HEK293 (cell line): ENCODE results near the gene RPUSD1.

Experiments used
- GLI2 ChIP-seq: fragments of 450-650 bp; formaldehyde crosslinking; IDR thresholded peaks from 2 replicates; pipeline ENCODE4; 2017; ENCODE audit warnings: missing biosample characterization, missing genetic modification characterization, low read depth, borderline replicate concordance
- HOXA7 ChIP-seq: sonication (generic); formaldehyde crosslinking; IDR thresholded peaks from 2 replicates; pipeline ENCODE4 v1.8.1; 2022; ENCODE audit warnings: missing genetic modification reagents, borderline replicate concordance
- KLF16 ChIP-seq: fragments of 450-650 bp; formaldehyde crosslinking; IDR thresholded peaks from 2 replicates; pipeline ENCODE4 v1.5.1; 2017; ENCODE audit warnings: missing biosample characterization, missing genetic modification characterization
- MYNN ChIP-seq: fragments of 450-650 bp; formaldehyde crosslinking; IDR thresholded peaks from 2 replicates; pipeline ENCODE4 v1.5.1; 2016; ENCODE audit warnings: missing biosample characterization, missing genetic modification characterization, borderline replicate concordance
- SCRT2 ChIP-seq: fragments of 450-650 bp; formaldehyde crosslinking; IDR thresholded peaks from 2 replicates; pipeline ENCODE4 v1.5.1; 2016; ENCODE audit warnings: missing biosample characterization, missing genetic modification characterization
- ZEB2 ChIP-seq: fragments of 450-650 bp; formaldehyde crosslinking; IDR thresholded peaks from 2 replicates; pipeline ENCODE4 v1.5.1; 2016; ENCODE audit warnings: missing biosample characterization, missing genetic modification characterization
- ZNF561 ChIP-seq: fragments of 450-650 bp; IDR thresholded peaks from 2 replicates; pipeline ENCODE4 v1.5.1; 2018; ENCODE audit warnings: missing biosample characterization, missing genetic modification characterization, borderline replicate concordance
- ZNF785 ChIP-seq: fragments of 450-650 bp; formaldehyde crosslinking; IDR thresholded peaks from 2 replicates; pipeline ENCODE4 v1.5.1; 2016; ENCODE audit warnings: missing biosample characterization, missing genetic modification characterization
- TF ChIP-seq, protein P1 (sequence below): fragments of 450-650 bp; formaldehyde crosslinking; IDR thresholded peaks from 2 replicates; pipeline ENCODE4 v1.5.1; 2016; ENCODE audit warnings: missing biosample characterization, missing genetic modification characterization
- TF ChIP-seq, protein P2 (sequence below): fragments of 450-650 bp; formaldehyde crosslinking; IDR thresholded peaks from 2 replicates; pipeline ENCODE4 v1.5.1; 2016; ENCODE audit warnings: missing biosample characterization, missing genetic modification characterization, borderline replicate concordance
- TF ChIP-seq, protein P3 (sequence below): fragments of 450-650 bp; formaldehyde crosslinking; IDR thresholded peaks from 2 replicates; pipeline ENCODE4 v1.5.1; 2016; ENCODE audit warnings: missing biosample characterization, missing genetic modification characterization
- TF ChIP-seq, protein P4 (sequence below): fragments of 450-650 bp; formaldehyde crosslinking; IDR thresholded peaks from 2 replicates; pipeline ENCODE4 v1.5.1; 2016; ENCODE audit warnings: missing biosample characterization, missing genetic modification characterization
- TF ChIP-seq, protein P5 (sequence below): fragments of 450-650 bp; formaldehyde crosslinking; IDR thresholded peaks from 2 replicates; pipeline ENCODE4 v1.5.1; 2016; ENCODE audit warnings: missing biosample characterization, missing genetic modification characterization

DNA sequence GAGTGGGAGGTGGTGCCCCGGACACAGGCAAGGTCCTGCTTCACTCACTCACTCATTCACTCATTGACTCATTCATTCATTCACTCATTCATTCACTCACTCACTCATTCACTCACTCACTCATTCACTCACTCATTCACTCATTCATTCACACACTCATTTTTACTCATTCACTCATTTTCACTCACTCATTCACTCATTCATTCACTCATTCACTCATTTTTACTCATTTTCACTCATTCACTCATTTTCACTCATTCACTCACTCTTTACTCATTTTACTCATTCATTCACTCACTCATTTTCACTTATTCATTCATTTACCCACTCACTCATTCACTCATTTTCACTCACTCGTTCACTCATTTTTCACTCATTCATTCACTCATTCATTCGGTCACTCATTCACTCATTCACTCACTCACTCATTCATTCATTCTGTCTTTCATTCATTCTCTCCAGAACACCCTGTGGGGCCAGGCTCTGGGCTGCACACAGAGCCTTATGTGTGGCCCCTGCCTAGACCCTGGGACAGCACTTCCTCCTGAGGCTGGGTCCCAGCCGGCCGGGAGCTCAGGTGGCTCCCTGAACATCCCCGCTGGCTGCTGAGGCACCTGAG lies 9.2 kb downstream of the RPUSD1 start:
- TF ChIP-seq, protein P1, sequence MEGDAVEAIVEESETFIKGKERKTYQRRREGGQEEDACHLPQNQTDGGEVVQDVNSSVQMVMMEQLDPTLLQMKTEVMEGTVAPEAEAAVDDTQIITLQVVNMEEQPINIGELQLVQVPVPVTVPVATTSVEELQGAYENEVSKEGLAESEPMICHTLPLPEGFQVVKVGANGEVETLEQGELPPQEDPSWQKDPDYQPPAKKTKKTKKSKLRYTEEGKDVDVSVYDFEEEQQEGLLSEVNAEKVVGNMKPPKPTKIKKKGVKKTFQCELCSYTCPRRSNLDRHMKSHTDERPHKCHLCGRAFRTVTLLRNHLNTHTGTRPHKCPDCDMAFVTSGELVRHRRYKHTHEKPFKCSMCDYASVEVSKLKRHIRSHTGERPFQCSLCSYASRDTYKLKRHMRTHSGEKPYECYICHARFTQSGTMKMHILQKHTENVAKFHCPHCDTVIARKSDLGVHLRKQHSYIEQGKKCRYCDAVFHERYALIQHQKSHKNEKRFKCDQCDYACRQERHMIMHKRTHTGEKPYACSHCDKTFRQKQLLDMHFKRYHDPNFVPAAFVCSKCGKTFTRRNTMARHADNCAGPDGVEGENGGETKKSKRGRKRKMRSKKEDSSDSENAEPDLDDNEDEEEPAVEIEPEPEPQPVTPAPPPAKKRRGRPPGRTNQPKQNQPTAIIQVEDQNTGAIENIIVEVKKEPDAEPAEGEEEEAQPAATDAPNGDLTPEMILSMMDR (tag by site-specific recombination) = no peak
- TF ChIP-seq, protein P2, sequence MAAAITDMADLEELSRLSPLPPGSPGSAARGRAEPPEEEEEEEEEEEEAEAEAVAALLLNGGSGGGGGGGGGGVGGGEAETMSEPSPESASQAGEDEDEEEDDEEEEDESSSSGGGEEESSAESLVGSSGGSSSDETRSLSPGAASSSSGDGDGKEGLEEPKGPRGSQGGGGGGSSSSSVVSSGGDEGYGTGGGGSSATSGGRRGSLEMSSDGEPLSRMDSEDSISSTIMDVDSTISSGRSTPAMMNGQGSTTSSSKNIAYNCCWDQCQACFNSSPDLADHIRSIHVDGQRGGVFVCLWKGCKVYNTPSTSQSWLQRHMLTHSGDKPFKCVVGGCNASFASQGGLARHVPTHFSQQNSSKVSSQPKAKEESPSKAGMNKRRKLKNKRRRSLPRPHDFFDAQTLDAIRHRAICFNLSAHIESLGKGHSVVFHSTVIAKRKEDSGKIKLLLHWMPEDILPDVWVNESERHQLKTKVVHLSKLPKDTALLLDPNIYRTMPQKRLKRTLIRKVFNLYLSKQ (tag by site-specific recombination) = no peak
- no peak for TF ChIP-seq HOXA7 (CRISPR knock-in tag)
- no peak for TF ChIP-seq KLF16
- TF ChIP-seq GLI2 = no peak
- TF ChIP-seq ZEB2 = no peak
- TF ChIP-seq, protein P3, sequence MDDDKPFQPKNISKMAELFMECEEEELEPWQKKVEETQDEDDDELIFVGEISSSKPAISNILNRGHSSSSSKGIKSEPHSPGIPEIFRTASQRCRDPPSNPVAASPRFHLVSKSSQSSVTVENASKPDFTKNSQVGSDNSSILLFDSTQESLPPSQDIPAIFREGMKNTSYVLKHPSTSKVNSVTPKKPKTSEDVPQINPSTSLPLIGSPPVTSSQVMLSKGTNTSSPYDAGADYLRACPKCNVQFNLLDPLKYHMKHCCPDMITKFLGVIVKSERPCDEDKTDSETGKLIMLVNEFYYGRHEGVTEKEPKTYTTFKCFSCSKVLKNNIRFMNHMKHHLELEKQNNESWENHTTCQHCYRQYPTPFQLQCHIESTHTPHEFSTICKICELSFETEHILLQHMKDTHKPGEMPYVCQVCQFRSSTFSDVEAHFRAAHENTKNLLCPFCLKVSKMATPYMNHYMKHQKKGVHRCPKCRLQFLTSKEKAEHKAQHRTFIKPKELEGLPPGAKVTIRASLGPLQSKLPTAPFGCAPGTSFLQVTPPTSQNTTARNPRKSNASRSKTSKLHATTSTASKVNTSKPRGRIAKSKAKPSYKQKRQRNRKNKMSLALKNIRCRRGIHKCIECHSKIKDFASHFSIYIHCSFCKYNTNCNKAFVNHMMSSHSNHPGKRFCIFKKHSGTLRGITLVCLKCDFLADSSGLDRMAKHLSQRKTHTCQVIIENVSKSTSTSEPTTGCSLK (tag by site-specific recombination) = no peak
- TF ChIP-seq MYNN (tag by site-specific recombination) = no peak
- TF ChIP-seq ZNF785 (tag by site-specific recombination) = no peak
- TF ChIP-seq ZNF561 (tag by site-specific recombination) = no peak
- TF ChIP-seq, protein P4, sequence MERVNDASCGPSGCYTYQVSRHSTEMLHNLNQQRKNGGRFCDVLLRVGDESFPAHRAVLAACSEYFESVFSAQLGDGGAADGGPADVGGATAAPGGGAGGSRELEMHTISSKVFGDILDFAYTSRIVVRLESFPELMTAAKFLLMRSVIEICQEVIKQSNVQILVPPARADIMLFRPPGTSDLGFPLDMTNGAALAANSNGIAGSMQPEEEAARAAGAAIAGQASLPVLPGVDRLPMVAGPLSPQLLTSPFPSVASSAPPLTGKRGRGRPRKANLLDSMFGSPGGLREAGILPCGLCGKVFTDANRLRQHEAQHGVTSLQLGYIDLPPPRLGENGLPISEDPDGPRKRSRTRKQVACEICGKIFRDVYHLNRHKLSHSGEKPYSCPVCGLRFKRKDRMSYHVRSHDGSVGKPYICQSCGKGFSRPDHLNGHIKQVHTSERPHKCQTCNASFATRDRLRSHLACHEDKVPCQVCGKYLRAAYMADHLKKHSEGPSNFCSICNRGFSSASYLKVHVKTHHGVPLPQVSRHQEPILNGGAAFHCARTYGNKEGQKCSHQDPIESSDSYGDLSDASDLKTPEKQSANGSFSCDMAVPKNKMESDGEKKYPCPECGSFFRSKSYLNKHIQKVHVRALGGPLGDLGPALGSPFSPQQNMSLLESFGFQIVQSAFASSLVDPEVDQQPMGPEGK = no peak
- TF ChIP-seq, protein P5, sequence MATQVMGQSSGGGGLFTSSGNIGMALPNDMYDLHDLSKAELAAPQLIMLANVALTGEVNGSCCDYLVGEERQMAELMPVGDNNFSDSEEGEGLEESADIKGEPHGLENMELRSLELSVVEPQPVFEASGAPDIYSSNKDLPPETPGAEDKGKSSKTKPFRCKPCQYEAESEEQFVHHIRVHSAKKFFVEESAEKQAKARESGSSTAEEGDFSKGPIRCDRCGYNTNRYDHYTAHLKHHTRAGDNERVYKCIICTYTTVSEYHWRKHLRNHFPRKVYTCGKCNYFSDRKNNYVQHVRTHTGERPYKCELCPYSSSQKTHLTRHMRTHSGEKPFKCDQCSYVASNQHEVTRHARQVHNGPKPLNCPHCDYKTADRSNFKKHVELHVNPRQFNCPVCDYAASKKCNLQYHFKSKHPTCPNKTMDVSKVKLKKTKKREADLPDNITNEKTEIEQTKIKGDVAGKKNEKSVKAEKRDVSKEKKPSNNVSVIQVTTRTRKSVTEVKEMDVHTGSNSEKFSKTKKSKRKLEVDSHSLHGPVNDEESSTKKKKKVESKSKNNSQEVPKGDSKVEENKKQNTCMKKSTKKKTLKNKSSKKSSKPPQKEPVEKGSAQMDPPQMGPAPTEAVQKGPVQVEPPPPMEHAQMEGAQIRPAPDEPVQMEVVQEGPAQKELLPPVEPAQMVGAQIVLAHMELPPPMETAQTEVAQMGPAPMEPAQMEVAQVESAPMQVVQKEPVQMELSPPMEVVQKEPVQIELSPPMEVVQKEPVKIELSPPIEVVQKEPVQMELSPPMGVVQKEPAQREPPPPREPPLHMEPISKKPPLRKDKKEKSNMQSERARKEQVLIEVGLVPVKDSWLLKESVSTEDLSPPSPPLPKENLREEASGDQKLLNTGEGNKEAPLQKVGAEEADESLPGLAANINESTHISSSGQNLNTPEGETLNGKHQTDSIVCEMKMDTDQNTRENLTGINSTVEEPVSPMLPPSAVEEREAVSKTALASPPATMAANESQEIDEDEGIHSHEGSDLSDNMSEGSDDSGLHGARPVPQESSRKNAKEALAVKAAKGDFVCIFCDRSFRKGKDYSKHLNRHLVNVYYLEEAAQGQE (tag by site-specific recombination) = no peak
- TF ChIP-seq SCRT2 (tag by site-specific recombination) = no peak
